ENCODE measurements around the gene HOATZ.

HOATZ gene

GRCh38 chr11:111548525-111548924 lies 33.9 kb downstream of the HOATZ start:
- no peak for DNase-seq (ENCODE audit: low read depth in 3 of 3, low spot score in 1 of 3)

- DNase-seq (ENCODE audit: low read depth in 3 of 3, low spot score in 1 of 3) = no peak
These were observed 34.8 kb downstream of the HOATZ start for GRCh38 chr11:111549196-111549868.

GRCh38 chr11:111549869-111550203 lies 35.3 kb downstream of the HOATZ start:
- no peak for DNase-seq (ENCODE audit: low read depth in 3 of 3, low spot score in 1 of 3)

GRCh38 chr11:111550258-111550657 lies 35.7 kb downstream of the HOATZ start:
- no peak for DNase-seq (ENCODE audit: low read depth in 3 of 3, low spot score in 1 of 3)

GRCh38 chr11:111554532-111554931 lies 40.0 kb downstream of the HOATZ start:
- no peak for DNase-seq (ENCODE audit: low read depth in 3 of 3, low spot score in 1 of 3)

- no peak for DNase-seq (ENCODE audit: low read depth in 3 of 3, low spot score in 1 of 3)
These were observed 40.7 kb downstream of the HOATZ start for GRCh38 chr11:111555255-111555654.

GRCh38 chr11:111557425-111558111 lies 43.0 kb downstream of the HOATZ start:
- DNase-seq (ENCODE audit: low read depth in 3 of 3, low spot score in 1 of 3) = no peak

- no peak for DNase-seq (ENCODE audit: low read depth in 3 of 3, low spot score in 1 of 3)
These were observed 45.4 kb downstream of the HOATZ start for GRCh38 chr11:111559800-111560464.

- no peak for DNase-seq (ENCODE audit: low read depth in 3 of 3, low spot score in 1 of 3)
These were observed 46.2 kb downstream of the HOATZ start for GRCh38 chr11:111560800-111561199.

- no peak for DNase-seq (ENCODE audit: low read depth in 3 of 3, low spot score in 1 of 3)
These were observed 46.7 kb downstream of the HOATZ start for GRCh38 chr11:111561306-111561705.

- DNase-seq (ENCODE audit: low read depth in 3 of 3, low spot score in 1 of 3) = no peak
These were observed 47.3 kb downstream of the HOATZ start for GRCh38 chr11:111561791-111562325.

GRCh38 chr11:111562692-111563389 lies 48.3 kb downstream of the HOATZ start:
- no peak for DNase-seq (ENCODE audit: low read depth in 3 of 3, low spot score in 1 of 3)

GRCh38 chr11:111565114-111565720 lies 50.6 kb downstream of the HOATZ start:
- DNase-seq (ENCODE audit: low read depth in 3 of 3, low spot score in 1 of 3) = peak in 2 of 3 donors; percentile 32 to 33

GRCh38 chr11:111566324-111566723 lies 51.7 kb downstream of the HOATZ start:
- DNase-seq (ENCODE audit: low read depth in 3 of 3, low spot score in 1 of 3) = no peak

- no peak for DNase-seq (ENCODE audit: low read depth in 3 of 3, low spot score in 1 of 3)
These were observed 54.9 kb downstream of the HOATZ start for GRCh38 chr11:111569476-111569875.

- no peak for DNase-seq (ENCODE audit: low read depth in 3 of 3, low spot score in 1 of 3)
These were observed 56.2 kb downstream of the HOATZ start for GRCh38 chr11:111570796-111571195.

GRCh38 chr11:111571829-111572501 lies 57.4 kb downstream of the HOATZ start:
- no peak for DNase-seq (ENCODE audit: low read depth in 3 of 3, low spot score in 1 of 3)

- no peak for DNase-seq (ENCODE audit: low read depth in 3 of 3, low spot score in 1 of 3)
These were observed 58.0 kb downstream of the HOATZ start for GRCh38 chr11:111572581-111572980.

GRCh38 chr11:111573821-111574249 lies 59.3 kb downstream of the HOATZ start:
- DNase-seq (ENCODE audit: low read depth in 3 of 3, low spot score in 1 of 3) = no peak
